GM10248 (cell line): ENCODE measurements around the gene POLR2A.
"Not testable (repeated sequence)": the region's sequence is repeated elsewhere in the genome, so short reads cannot be mapped to it uniquely, and the experiment has no call there.

Experiments used
- CTCF ChIA-PET: fragments of 300-600 bp; sonication (Branson Sonifier 250); formaldehyde crosslinking; extraction: SDS; loops from one replicate; lab custom pipeline; 2021; ENCODE audit warnings: antibody characterized with exemption; lab: Yijun Ruan, JAX
- POLR2A ChIA-PET: fragments of 350-650 bp; sonication (Branson Sonifier 250); formaldehyde crosslinking; extraction: SDS; loops from one replicate; lab custom pipeline; 2020; ENCODE audit warnings: antibody characterized with exemption; lab: Yijun Ruan, JAX
- DNase-seq: peaks from one replicate; pipeline ENCODE4 v3.0.0; 2012; ENCODE audit errors: extremely low spot score
- TF ChIP-seq, protein P1 (sequence below): IDR thresholded peaks from 2 replicates; pipeline ENCODE4 v1.5.1; 2012; ENCODE audit warnings: mild to moderate bottlenecking, low read depth; ENCODE audit errors: extremely low read depth, missing control alignments, control extremely low read depth

The POLR2A gene

GRCh38 chr17:7471729-7472128 is 12.4 kb upstream of the POLR2A start:
- TF ChIP-seq, protein P1, sequence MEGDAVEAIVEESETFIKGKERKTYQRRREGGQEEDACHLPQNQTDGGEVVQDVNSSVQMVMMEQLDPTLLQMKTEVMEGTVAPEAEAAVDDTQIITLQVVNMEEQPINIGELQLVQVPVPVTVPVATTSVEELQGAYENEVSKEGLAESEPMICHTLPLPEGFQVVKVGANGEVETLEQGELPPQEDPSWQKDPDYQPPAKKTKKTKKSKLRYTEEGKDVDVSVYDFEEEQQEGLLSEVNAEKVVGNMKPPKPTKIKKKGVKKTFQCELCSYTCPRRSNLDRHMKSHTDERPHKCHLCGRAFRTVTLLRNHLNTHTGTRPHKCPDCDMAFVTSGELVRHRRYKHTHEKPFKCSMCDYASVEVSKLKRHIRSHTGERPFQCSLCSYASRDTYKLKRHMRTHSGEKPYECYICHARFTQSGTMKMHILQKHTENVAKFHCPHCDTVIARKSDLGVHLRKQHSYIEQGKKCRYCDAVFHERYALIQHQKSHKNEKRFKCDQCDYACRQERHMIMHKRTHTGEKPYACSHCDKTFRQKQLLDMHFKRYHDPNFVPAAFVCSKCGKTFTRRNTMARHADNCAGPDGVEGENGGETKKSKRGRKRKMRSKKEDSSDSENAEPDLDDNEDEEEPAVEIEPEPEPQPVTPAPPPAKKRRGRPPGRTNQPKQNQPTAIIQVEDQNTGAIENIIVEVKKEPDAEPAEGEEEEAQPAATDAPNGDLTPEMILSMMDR = no peak
- ChIA-PET POLR2A (no interaction called here), CTCF (interaction anchor here (1.8 kb wide), 1 partner anchor 35 kb away, joined by 4 read pairs; no protein-coding TSS in a partner anchor)
- DNase-seq = no peak

GRCh38 chr17:7474767-7475166 is 9.4 kb upstream of the POLR2A start:
- DNase-seq = not testable (repeated sequence)
- CTCF ChIA-PET = interaction anchor here (1.7 to 2.3 kb wide), 3 partner anchors 8 to 86 kb away, joined by 6 to 10 read pairs (median 7); partner anchors contain the start of gene TMEM102
- POLR2A ChIA-PET = interaction anchor here (0.6 kb wide), 1 partner anchor 105 kb away, joined by 7 read pairs; no protein-coding TSS in a partner anchor

- POLR2A ChIA-PET = interaction anchor here (1.6 kb wide), 1 partner anchor 9 kb away, joined by 10 read pairs; the partner anchor contains the start of gene POLR2A
These were observed 8.3 kb upstream of the POLR2A start for GRCh38 chr17:7475764-7476422.

GRCh38 chr17:7476494-7476893 is 7.7 kb upstream of the POLR2A start:
- ChIA-PET POLR2A (interaction anchor here (1.6 kb wide), 1 partner anchor 8 kb away, joined by 10 read pairs; the partner anchor contains the start of gene POLR2A), CTCF (interaction anchor here (1.2 to 2.3 kb wide), 6 partner anchors 10 to 84 kb away, joined by 4 to 10 read pairs (median 6); partner anchors contain the start of gene TMEM102)
- TF ChIP-seq, protein P1 = no peak
- no peak for DNase-seq

More at GRCh38 chr17:7475764-7476422, 8.3 kb upstream of the POLR2A start:
- TF ChIP-seq, protein P1 = no peak
- CTCF ChIA-PET = interaction anchor here (1.1 to 2.3 kb wide), 7 partner anchors 9 to 85 kb away, joined by 4 to 10 read pairs (median 6); partner anchors contain the start of gene TMEM102
- DNase-seq = no peak

- ChIA-PET POLR2A (interaction anchor here (1.6 kb wide), 1 partner anchor 8 kb away, joined by 10 read pairs; the partner anchor contains the start of gene POLR2A), CTCF (interaction anchor here (1.5 to 2.3 kb wide), 3 partner anchors 15 to 42 kb away, joined by 5 to 7 read pairs (median 6); partner anchors contain the start of gene TMEM102)
- TF ChIP-seq, protein P1 = no peak
- no peak for DNase-seq
These were observed 7.2 kb upstream of the POLR2A start for GRCh38 chr17:7476951-7477350.

DNA sequence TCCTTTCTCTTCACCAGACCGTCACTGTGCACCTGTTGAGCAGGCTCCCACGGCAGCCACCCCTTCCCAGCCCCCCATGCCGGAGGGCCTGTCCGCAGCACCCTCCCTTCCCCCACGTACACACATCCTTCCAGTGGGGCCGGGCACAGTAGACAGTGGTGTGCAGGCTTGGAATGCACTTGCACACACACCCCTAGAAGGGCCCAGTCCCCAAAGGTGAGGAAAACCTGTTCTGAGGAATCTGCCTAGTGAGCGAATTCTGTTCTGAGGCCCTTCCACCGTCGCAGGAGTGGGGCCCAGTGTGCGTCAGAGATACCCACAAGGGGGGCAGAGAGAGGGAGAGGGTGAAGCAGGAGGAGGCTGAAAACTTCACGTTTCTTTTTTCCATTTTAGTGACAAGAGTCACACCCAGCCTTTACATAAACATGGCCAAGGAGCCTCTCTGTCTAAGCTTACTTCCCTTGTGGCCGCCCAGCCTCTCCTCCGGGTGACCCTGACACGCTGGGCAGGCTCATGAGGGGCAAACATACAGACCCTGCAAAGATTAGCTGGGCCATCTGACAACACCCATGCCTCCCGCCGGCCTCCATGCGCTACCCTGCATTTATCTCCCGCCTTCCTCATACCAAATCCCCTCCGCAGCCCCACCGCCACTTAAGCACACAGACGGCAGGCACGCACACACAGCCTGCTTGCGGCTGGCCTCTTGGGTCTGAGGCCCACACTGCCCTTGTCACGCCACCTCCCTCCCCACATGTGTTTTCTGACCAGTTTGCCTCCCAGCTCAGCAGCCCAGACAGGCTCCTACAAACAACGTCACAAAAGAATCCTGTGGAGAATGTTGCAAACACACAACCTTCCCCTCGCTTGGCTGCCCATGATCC is 6.5 kb upstream of the POLR2A start:
- DNase-seq = no peak
- POLR2A ChIA-PET = no interaction called here
- CTCF ChIA-PET = interaction anchor here (1.5 to 1.7 kb wide), 2 partner anchors 15 to 37 kb away, joined by 5 to 6 read pairs; no protein-coding TSS in a partner anchor
- TF ChIP-seq, protein P1 = no peak
